ENCODE data around the gene MAF. TPM values are rescaled to one million over a fixed set of nuclear protein-coding genes. Genes with fewer than 3 reads are reported as not detected.

The MAF gene
- total RNA-seq, 1 experiment from 2014 or later: 13.8 TPM

DNA sequence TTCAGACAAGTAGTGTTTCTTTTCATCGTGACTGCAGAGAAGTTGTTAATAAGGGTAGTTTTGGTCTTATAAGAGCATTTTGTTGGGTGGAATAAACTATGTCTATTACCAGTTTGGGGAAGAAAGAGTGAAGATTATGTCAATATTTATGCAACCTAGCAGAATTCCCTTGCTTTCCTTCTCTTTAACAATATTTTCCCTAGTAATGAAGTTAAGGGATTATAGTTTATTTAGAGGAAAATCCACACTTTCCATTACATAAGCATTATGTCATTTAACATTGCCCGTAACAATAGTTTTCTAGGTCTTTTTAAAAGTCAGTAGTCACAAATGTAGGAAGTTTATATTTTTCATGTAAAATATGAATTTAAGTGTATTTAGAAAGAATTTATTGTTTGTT, 2.5 kb upstream of the MAF start:
- H3K27me3 ChIP-seq (replicated peaks): no peaks in the 10 kb centered on the region
- no peak overlapping the region for H3K27ac ChIP-seq
- H3K4me1 ChIP-seq (replicated peaks): peaks cover 26% of the 10 kb centered on the region
- H3K4me3 ChIP-seq: no peak overlapping the region
- H3K9me3 ChIP-seq (replicated peaks): no peaks in the 10 kb centered on the region
- H3K36me3 ChIP-seq: no peaks in the 10 kb centered on the region; the same call in 1 of the 2 replicates
- DNase-seq (ENCODE audit: low read depth in 1 of 2, low spot score in 2 of 2): no peak

DNA sequence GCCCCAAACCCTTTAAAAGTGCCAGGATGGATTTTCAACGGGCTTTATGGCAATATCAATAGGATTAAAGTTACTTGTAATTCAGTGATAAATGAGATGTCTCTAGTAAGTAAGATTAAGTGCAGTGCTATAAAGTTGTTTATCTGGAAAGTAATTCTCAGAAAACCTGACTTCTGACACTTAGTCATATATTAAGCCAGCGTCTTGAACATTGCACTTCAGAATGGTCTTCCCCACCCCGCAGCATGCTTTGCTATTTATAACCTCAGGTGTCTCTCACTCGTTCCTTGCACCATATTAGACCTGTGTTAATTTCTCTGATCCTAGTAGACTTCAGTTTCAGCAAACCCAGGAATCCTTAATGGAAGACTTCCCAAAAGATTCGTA, 2.1 kb upstream of the MAF start:
- Histone ChIP-seq H3K9me3 (replicated peaks) (no peaks in the 10 kb centered on the region), H3K36me3 (no peaks in the 10 kb centered on the region; the same call in 1 of the 2 replicates), H3K4me3 (no peak overlapping the region), H3K27me3 (replicated peaks) (no peaks in the 10 kb centered on the region), H3K27ac (no peak overlapping the region), H3K4me1 (replicated peaks) (peaks cover 22% of the 10 kb centered on the region)
- DNase-seq (ENCODE audit: low read depth in 1 of 2, low spot score in 2 of 2): no peak

DNA sequence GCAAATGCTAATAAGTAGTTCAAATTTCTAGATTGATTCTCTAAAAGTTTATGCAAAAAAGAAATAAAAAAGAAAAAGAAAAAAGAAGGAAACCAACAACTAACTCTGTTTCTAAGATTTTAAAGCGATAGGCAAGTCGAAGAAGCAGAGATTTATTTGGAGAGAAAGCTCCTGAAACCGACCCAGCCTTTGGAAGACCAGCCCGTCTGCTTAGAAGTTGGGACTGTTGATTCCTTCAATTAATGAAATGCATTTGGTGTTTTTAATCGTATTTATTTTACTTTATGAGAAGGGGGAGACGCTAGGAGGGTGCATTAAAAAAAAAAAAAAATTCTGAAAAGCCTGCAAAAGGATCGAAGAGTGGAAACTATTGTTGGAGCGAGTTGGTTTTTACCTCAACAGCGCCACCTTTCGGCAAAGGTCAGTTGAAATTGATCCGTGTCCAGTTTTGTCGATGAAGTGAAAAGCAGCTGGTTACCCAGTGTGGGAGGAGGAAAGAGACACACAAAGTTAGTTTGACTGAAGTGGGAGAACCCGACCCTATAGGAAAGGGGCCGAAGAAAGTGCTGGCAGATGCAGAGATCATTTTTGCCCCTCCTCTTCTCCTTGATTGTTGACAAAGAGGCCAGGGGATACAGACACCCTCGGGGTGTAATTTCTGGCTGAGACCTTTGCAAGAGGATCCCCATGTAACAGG, 1.5 kb upstream of the MAF start:
- DNase-seq (ENCODE audit: low read depth in 1 of 2, low spot score in 2 of 2): peak; percentile 67 to 85
- Histone ChIP-seq H3K4me1 (replicated peaks) (peaks cover 17% of the 10 kb centered on the region), H3K9me3 (replicated peaks) (no peaks in the 10 kb centered on the region), H3K27ac (no peak overlapping the region; the same call in 1 of the 2 replicates), H3K36me3 (no peaks in the 10 kb centered on the region; the same call in 1 of the 2 replicates), H3K27me3 (replicated peaks) (no peaks in the 10 kb centered on the region), H3K4me3 (peak overlapping the region; percentile 64)

DNA sequence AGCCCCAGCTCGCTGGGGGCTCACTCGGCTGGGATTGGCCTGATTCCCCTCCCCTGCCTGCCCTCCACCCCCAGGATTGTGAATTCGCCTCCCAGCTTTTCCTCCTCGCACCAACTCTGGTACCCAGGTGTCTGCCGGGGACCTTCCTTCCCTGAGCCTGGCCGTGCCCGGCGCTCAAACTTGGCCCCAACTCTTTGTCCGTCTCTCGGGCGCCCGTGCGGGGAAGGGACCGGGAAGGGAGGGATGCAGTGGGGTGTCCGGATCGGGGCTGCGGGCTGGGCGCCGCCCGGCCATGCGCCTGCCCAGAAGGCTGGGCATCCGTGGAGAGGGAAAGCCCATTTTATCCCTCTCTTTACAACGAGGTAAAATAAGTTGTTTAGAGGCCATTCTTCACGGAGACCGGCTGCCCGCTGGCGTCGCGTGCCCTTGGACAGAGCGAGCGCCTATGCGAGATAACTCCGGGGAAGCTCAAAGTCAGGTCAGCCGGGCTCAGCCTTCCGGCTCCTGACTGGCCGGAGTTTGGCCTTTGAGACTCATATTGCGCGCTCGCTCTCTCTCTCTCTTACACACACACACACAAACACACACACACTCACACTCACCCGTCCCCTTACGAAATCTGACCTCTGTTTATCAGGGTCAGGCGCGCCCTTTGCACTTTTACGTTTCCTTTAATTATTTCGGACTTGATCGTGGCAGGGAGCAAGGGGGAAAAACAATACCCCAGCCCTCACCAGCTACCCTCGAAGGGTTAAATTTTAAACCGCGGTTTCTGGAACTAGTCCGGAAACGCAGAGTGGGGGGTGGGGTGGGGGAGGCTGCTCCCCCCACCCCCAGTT, 774 bp upstream of the MAF start:
- H3K27me3 ChIP-seq (replicated peaks): no peaks in the 10 kb centered on the region
- H3K4me1 ChIP-seq (replicated peaks): peaks cover 17% of the 10 kb centered on the region
- no peaks in the 10 kb centered on the region; the same call in 1 of the 2 replicates for H3K36me3 ChIP-seq
- H3K27ac ChIP-seq: peak overlapping the region; percentile 27; the same call in 1 of the 2 replicates
- DNase-seq (ENCODE audit: low read depth in 1 of 2, low spot score in 2 of 2): peak; percentile 55 to 75
- no peaks in the 10 kb centered on the region for H3K9me3 ChIP-seq (replicated peaks)
- H3K4me3 ChIP-seq: peak overlapping the region; percentile 64

DNA sequence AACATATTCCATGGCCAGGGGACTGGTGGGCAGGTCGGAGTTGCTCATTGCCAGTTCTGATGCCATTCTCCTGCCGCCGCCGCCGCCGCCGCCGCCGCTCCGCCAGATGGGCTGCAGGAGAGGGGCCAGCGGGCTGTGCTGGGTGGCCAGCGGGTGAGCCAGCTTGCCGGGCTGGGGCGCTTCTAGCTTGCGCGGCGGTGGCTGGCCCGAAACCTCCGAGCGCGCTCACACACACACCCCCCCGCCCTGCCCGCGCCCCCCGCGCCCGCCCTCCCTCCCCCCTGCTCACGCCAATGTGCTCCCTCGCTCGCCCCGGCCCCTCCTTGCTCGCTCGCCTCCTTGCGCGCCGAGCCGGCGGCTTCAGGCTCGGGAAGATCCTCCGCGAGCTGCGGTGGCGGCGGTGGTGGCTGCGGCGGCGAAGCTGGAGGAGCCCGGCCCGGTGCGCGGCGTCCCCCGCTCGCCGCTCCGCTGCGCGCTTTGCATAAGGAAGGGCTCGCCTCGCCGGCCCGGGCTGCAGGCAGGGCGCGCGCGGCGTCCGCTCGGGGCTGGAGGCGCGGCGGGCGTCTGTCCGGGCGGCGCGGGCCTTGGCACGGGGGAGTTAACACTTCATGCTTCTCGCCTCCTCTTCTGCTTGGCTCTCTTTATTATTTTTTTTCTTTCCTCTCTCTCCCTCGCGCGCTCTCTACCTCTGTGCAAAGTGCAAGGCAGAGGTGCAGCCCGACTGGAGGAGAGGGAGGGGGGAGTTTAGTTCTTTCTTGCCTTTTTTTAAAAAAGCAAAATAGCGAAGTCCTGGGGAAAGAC, 500 bp downstream of the MAF start:
- H3K27ac ChIP-seq: no peak overlapping the region
- no peaks in the 10 kb centered on the region for H3K9me3 ChIP-seq (replicated peaks)
- no peaks in the 10 kb centered on the region; the same call in 1 of the 2 replicates for H3K36me3 ChIP-seq
- H3K4me1 ChIP-seq (replicated peaks): peaks cover 10% of the 10 kb centered on the region
- DNase-seq (ENCODE audit: low read depth in 1 of 2, low spot score in 2 of 2): peak; percentile 58 to 76
- H3K4me3 ChIP-seq: peak overlapping the region; percentile 64
- no peaks in the 10 kb centered on the region for H3K27me3 ChIP-seq (replicated peaks)

DNA sequence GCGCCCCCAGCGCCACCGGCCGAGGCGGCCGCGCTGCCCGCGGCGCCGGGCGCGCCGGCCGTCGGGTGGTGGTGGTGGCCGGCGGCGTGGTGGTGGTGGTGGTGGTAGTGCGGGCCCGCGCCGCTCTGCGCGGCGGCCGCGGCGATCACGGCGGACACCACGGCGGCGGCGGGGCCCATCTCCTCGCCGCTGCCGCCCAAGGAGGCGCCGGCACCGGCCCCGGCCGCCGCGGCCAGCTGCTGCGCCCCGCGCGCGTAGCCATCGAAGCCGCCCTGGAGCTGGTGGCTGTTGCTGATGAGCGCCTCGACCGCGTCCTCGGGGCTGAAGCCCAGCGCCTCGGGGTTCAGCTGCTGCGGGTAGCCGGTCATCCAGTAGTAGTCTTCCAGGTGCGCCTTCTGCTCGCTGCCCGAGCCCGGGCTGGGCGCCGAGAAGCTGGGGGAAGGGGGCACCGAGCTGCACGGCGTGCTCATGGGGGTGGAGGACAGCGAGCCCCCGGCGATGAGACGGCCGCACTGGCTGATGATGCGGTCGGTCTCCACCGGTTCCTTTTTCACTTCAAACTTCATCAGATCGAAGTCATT, 1.2 kb downstream of the MAF start:
- no peaks in the 10 kb centered on the region; the same call in 1 of the 2 replicates for H3K36me3 ChIP-seq
- no peaks in the 10 kb centered on the region for H3K27me3 ChIP-seq (replicated peaks)
- no peak for DNase-seq (ENCODE audit: low read depth in 1 of 2, low spot score in 2 of 2)
- H3K27ac ChIP-seq: no peak overlapping the region
- peaks cover 14% of the 10 kb centered on the region for H3K4me1 ChIP-seq (replicated peaks)
- no peaks in the 10 kb centered on the region for H3K9me3 ChIP-seq (replicated peaks)
- H3K4me3 ChIP-seq: peak overlapping the region; percentile 64

DNA sequence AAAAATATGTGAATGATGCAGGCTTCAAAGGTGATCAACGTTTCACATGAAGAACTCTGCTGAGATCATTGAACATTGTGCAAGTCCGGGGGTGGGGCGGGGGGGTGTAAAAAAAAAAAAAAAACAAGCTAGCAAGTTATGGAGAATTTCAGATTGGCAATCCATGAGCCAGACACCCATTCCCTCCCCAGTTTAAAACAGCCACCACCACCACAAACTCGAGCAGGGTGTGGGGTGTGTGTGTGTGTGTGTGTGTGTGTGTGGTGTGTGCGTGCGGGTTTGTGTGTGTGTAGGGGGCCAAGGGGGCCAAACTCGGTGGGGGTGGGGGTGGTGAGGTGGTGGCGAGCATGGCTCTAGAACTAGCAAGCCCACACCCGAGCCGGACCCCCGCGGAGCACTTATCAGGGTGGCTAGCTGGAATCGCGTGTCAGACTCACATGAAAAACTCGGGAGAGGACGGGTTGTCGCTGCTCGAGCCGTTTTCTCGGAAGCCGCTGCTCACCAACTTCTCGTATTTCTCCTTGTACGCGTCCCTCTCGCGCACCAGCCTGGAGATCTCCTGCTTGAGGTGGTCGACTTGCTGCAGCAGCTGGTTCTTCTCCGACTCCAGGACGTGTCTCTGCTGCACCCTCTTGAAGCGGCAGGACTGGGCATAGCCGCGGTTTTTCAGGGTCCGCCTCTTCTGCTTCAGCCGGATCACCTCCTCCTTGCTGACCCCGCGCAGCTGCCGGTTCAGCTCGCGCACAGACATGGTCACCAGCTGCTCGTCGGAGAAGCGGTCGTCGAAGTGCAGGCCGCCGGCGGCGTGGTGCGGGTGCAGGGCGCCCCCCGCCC, 2.0 kb downstream of the MAF start:
- Histone ChIP-seq H3K27ac (no peak overlapping the region), H3K4me3 (peak overlapping the region; percentile 64)

DNA sequence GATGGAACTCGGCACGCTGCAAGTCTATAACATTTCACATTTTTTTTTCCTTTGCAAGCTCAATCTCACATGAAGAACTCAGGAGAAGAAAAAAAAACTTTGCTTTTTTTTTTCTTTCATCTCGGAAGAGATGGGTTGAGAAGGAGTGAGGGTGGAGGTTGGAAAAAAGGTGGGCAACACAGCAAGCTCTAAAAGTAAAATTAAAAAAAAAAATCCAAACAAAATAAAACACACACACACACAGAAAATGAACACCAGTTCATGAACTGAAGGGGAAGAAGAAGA, 2.5 kb downstream of the MAF start:
- H3K4me1 ChIP-seq (replicated peaks): peaks cover 18% of the 10 kb centered on the region
- H3K36me3 ChIP-seq: peaks cover 5% of the 10 kb centered on the region
- DNase-seq (ENCODE audit: low read depth in 1 of 2, low spot score in 2 of 2): no peak
- H3K4me3 ChIP-seq: peak overlapping the region; percentile 64
- no peaks in the 10 kb centered on the region for H3K27me3 ChIP-seq (replicated peaks)
- no peaks in the 10 kb centered on the region for H3K9me3 ChIP-seq (replicated peaks)
- H3K27ac ChIP-seq: no peak overlapping the region

More for the DNA sequence above, 2.0 kb downstream of the MAF start:
- no peaks in the 10 kb centered on the region; the same call in none of the 2 replicates for H3K36me3 ChIP-seq
- peaks cover 14% of the 10 kb centered on the region for H3K4me1 ChIP-seq (replicated peaks)
- DNase-seq (ENCODE audit: low read depth in 1 of 2, low spot score in 2 of 2): peak; percentile 70 to 73
- no peaks in the 10 kb centered on the region for H3K27me3 ChIP-seq (replicated peaks)
- no peaks in the 10 kb centered on the region for H3K9me3 ChIP-seq (replicated peaks)

DNA sequence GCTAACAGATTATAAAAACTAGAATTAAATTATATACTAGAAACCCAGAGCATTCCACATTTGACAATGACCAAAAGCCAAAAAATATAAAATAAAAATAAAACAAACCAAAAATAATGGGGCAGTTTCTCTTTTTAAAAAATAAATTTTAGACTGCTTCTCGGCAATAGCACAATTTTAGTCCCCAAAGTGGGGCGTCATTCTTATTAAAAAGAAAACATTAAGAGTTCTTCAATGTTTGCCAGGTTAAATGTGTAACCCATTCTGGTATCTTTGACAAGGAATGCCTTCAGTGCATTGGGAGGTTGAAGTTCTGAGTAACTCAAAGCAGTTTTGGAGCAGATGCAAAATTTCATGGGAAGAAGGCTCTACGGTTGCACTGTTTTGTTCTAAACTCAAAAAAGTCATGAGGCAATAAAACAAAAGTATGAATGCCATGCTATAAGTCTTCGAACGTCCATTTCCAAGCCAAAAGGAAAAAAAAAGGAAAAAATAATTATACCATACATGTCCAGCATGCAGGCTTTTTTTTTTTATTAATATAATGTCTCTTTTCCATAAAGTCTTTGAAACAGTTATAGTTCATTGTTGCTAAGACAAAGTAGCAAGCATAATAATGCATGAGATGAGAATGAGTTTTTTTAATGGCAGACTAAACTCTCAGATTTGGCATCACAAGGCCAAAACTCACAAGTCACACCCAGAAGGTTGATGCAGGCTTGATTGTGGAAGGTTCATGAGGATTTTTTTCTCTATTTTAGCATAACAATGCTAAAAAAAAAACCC, 3.1 kb downstream of the MAF start:
- H3K4me3 ChIP-seq: peak overlapping the region; percentile 64

DNA sequence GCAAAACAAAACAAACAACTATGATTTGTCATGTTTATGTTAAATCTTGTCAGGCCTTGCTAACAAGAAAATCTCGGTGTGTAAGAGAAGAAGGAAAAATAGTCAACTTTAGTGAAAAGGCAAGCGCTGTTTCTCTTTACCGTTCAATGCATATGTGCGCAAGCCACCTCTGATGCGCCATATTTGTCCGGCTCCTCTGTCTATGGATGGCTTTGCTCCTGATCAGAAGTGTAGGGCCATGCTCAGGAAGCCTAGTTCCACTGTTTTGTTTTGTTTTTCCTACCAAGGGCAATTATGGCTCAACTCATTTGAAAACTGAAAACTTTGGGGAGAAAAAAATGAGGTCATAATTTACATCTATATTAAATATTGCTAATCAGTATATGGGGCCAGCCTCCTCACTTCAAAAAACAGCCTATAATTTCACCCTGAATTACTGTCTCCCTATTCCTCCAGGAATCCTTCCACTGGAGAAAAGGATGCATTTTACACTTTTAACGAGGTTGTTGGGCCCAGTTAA, 4.5 kb downstream of the MAF start:
- Histone ChIP-seq H3K27me3 (replicated peaks) (no peaks in the 10 kb centered on the region), H3K4me3 (peak overlapping the region; percentile 64), H3K9me3 (replicated peaks) (no peaks in the 10 kb centered on the region), H3K27ac (no peak overlapping the region), H3K36me3 (peaks cover 9% of the 10 kb centered on the region), H3K4me1 (replicated peaks) (peaks cover 18% of the 10 kb centered on the region)
- DNase-seq (ENCODE audit: low read depth in 1 of 2, low spot score in 2 of 2): no peak

More for the DNA sequence above, 3.1 kb downstream of the MAF start:
- no peak for DNase-seq (ENCODE audit: low read depth in 1 of 2, low spot score in 2 of 2)
- H3K27me3 ChIP-seq (replicated peaks): no peaks in the 10 kb centered on the region
- no peaks in the 10 kb centered on the region for H3K9me3 ChIP-seq (replicated peaks)
- H3K27ac ChIP-seq: no peak overlapping the region
- H3K4me1 ChIP-seq (replicated peaks): peaks cover 18% of the 10 kb centered on the region
- peaks cover 7% of the 10 kb centered on the region for H3K36me3 ChIP-seq

DNA sequence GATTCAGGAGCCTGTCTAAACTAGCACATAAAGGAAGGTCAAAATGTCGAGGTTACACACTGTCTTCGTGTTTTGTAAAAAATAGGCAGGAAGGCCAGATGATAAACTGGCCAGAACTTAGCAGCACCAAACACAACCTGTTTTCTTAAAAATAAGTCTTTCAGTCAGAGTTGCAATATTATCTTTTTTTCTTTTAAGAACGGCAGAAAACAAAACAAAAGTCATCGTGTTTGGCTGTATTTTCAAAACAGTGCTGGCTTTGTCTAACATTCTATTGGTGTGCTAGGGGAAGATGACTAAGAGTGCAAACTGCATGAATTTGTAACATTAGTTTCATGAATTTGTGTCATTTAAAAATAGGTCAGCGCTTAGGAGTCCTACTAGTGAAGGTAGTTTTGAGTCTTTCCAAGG, 5.3 kb downstream of the MAF start:
- Histone ChIP-seq H3K9me3 (replicated peaks) (no peaks in the 10 kb centered on the region), H3K27ac (peak overlapping the region; percentile 5; the same call in 1 of the 2 replicates), H3K4me1 (replicated peaks) (peaks cover 18% of the 10 kb centered on the region), H3K27me3 (replicated peaks) (no peaks in the 10 kb centered on the region), H3K36me3 (peaks cover 9% of the 10 kb centered on the region), H3K4me3 (peak overlapping the region; percentile 5; the same call in 1 of the 2 replicates)
- DNase-seq (ENCODE audit: low read depth in 1 of 2, low spot score in 2 of 2): peak in 1 of 2 experiments; percentile 56

DNA sequence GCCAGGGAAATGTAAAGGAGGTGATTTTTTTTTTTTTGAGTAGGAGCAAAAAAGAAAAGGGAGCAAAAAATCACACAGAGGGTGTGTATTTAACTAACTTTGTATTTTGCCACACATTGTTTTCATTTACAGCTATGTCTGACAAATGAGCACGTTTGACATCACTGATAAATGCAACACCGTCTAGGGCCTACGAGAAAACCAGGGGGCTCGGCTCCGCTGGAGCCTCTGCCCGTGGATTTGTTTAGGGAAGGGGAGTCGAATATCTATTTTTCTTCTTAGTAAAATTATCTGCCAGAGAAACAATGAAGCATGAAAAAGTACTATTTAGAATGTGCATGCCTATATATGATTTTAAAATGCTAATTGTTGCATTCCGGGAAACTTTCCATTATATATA, 6.8 kb downstream of the MAF start:
- DNase-seq (ENCODE audit: low read depth in 1 of 2, low spot score in 2 of 2): no peak
- H3K4me3 ChIP-seq: no peak overlapping the region
- peaks cover 18% of the 10 kb centered on the region for H3K4me1 ChIP-seq (replicated peaks)
- peaks cover 3% of the 10 kb centered on the region; the same call in 1 of the 2 replicates for H3K27me3 ChIP-seq (replicated peaks)
- H3K27ac ChIP-seq: no peak overlapping the region
- H3K9me3 ChIP-seq (replicated peaks): no peaks in the 10 kb centered on the region
- H3K36me3 ChIP-seq: peaks cover 9% of the 10 kb centered on the region; the same call in 1 of the 2 replicates
